ENCODE results near the gene GPR158.
"Not testable (repeated sequence)": the region's sequence is repeated elsewhere in the genome, so short reads cannot be mapped to it uniquely, and the experiment has no call there.

GPR158 gene

DNA sequence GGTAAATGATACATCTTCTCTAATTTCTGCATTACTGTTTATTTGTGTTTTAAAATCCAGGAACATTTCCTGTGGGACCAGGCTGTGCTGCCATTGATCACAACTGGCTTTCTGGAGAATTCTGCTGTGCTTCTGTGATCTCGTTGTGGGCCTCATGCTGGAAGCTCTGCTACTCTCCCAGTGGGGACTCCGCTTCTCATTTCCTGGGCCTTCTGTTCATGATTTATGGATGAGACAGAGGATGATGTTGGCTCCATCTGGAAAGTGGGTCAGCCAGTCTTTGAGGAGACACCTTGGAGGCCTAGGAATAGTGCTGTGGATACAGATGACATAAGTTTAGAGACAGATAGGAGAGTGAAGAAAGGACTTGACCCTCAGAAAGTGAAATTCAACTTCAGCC lies 15.2 kb upstream of the GPR158 start:
- TF ChIP-seq, protein P1, sequence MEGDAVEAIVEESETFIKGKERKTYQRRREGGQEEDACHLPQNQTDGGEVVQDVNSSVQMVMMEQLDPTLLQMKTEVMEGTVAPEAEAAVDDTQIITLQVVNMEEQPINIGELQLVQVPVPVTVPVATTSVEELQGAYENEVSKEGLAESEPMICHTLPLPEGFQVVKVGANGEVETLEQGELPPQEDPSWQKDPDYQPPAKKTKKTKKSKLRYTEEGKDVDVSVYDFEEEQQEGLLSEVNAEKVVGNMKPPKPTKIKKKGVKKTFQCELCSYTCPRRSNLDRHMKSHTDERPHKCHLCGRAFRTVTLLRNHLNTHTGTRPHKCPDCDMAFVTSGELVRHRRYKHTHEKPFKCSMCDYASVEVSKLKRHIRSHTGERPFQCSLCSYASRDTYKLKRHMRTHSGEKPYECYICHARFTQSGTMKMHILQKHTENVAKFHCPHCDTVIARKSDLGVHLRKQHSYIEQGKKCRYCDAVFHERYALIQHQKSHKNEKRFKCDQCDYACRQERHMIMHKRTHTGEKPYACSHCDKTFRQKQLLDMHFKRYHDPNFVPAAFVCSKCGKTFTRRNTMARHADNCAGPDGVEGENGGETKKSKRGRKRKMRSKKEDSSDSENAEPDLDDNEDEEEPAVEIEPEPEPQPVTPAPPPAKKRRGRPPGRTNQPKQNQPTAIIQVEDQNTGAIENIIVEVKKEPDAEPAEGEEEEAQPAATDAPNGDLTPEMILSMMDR (conservative IDR thresholded peaks at IDR 0.05; ENCODE audit: control insufficient read depth, insufficient read depth, low read depth, low read length), result no peak
- no peak for DNase-seq (ENCODE audit: low read depth)
- no peak overlapping the region for H3K4me3 ChIP-seq (ENCODE audit: control insufficient read depth, low read depth, low read length)

- DNase-seq (ENCODE audit: low read depth), result no peak
- TF ChIP-seq, protein P1 (conservative IDR thresholded peaks at IDR 0.05; ENCODE audit: control insufficient read depth, insufficient read depth, low read depth, low read length), result no peak
- no peak overlapping the region for H3K4me3 ChIP-seq (ENCODE audit: control insufficient read depth, low read depth, low read length)
Measured at GRCh38 chr10:25162391-25162790, 12.4 kb upstream of the GPR158 start.

DNA sequence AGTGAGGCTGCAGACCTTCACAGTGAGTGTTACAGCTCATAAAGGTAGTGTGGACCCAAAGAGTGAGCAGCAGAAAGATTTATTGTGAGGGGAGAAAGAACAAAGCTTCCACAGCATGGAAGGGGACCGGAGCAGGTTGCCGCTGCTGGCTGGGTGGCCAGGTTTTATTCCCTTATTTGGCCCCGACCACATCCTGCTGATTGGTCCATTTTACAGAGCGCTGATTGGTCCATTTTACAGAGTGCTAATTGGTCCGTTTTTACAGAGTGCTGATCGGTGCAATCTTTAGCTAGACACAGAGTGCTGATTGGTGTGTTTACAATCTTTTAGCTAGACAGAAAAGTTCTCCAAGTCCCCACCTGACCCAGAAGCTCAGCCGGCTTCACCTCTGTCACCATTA lies 11.3 kb upstream of the GPR158 start:
- H3K4me3 ChIP-seq (ENCODE audit: control insufficient read depth, low read depth, low read length); DNase-seq (ENCODE audit: low read depth): not testable (repeated sequence)

- TF ChIP-seq, protein P1 (conservative IDR thresholded peaks at IDR 0.05; ENCODE audit: control insufficient read depth, insufficient read depth, low read depth, low read length), result no peak
- no peak overlapping the region for H3K4me3 ChIP-seq (ENCODE audit: control insufficient read depth, low read depth, low read length)
- DNase-seq (ENCODE audit: low read depth), result no peak
Measured at GRCh38 chr10:25169740-25170139, 5.1 kb upstream of the GPR158 start.

GRCh38 chr10:25170627-25171026 lies 4.2 kb upstream of the GPR158 start:
- no peak overlapping the region for H3K4me3 ChIP-seq (ENCODE audit: control insufficient read depth, low read depth, low read length)
- TF ChIP-seq, protein P1 (conservative IDR thresholded peaks at IDR 0.05; ENCODE audit: control insufficient read depth, insufficient read depth, low read depth, low read length), result no peak
- no peak for DNase-seq (ENCODE audit: low read depth)

DNA sequence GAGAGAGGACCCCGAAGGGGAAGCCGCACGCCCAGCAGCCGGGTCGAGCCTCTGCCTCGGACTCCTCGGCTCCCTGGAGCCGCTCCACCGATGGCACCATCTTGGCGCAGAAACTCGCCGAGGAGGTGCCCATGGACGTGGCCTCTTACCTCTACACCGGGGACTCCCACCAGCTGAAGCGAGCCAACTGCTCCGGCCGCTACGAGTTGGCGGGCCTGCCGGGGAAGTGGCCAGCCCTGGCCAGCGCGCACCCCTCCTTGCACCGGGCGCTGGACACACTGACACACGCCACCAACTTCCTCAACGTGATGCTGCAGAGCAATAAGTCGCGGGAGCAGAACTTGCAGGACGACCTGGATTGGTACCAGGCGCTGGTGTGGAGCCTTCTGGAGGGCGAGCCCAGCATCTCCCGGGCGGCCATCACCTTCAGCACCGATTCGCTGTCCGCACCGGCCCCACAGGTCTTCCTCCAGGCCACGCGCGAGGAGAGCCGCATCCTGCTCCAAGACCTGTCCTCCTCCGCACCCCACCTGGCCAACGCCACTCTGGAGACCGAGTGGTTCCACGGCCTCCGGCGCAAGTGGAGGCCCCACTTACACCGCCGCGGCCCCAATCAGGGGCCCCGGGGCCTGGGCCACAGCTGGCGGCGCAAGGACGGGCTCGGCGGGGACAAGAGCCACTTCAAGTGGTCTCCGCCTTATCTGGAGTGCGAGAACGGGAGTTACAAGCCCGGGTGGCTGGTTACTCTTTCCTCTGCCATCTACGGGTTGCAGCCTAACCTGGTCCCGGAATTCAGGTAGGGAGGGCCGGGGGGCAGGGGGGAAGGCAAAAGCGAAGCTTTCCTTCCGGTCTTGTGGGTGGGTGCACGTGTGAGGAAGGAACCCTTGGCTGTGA lies 973 bp downstream of the GPR158 start:
- DNase-seq (ENCODE audit: low read depth), result no peak
- TF ChIP-seq, protein P1 (conservative IDR thresholded peaks at IDR 0.05; ENCODE audit: control insufficient read depth, insufficient read depth, low read depth, low read length), result no peak
- H3K4me3 ChIP-seq (ENCODE audit: control insufficient read depth, low read depth, low read length), result no peak overlapping the region

GRCh38 chr10:25176421-25176968 lies 1.7 kb downstream of the GPR158 start:
- TF ChIP-seq, protein P1 (conservative IDR thresholded peaks at IDR 0.05; ENCODE audit: control insufficient read depth, insufficient read depth, low read depth, low read length), result no peak
- H3K4me3 ChIP-seq (ENCODE audit: control insufficient read depth, low read depth, low read length), result no peak overlapping the region
- DNase-seq (ENCODE audit: low read depth), result no peak

All from fibroblast of mammary gland (primary cell).